GM19455 (cell line): ENCODE results near the gene GINM1.

Experiments
- ATAC-seq: cut with Tn5 transposase; IDR thresholded peaks from one replicate; pipeline ENCODE4 v1.9.1; 2021; ENCODE audit not compliant: unreplicated experiment

GINM1 gene

GRCh38 chr6:149593408-149593807 lies 27.2 kb downstream of the GINM1 start:
- ATAC-seq, result no peak

- no peak for ATAC-seq
These were observed 34.3 kb downstream of the GINM1 start for GRCh38 chr6:149600508-149600907.

GRCh38 chr6:149608381-149608982 lies 42.3 kb downstream of the GINM1 start:
- no peak for ATAC-seq

DNA sequence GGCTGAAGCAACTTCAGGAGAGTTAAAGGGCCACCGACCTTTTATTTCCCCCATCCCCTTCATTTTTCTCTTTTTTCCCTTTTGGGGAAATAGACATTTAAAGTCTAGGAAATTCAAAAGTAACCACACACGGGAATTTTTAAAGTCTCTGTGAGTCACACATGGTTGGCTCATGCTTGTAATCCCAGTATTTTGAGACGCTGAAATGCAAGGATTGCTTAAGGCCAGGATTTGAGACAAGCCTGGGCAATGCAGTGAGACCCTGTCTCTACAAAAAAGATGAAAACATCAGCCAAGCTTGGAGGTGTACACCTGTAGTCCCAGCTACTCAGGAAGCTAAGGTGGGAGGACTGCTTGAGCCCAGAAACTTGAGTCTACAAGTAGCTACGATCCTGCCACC lies 48.2 kb downstream of the GINM1 start:
- no peak for ATAC-seq

DNA sequence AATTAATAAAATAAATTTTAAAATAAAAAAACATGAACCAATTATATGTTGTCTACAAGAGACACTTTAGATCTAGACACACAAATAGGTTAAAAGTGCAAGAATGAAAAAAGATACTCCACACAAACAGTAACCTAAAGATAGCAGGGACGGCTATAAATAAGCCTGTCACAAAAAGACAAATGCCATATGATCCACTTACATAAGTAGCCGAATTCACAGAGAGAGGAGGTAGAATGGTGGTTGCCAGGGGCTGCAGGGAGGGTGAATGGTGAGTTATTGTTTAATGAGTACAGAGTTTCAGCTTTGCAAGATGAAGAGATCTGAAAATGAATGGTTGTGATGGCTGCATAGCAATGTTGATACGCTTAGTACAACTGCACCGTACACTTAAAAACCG lies 49.6 kb downstream of the GINM1 start:
- no peak for ATAC-seq

DNA sequence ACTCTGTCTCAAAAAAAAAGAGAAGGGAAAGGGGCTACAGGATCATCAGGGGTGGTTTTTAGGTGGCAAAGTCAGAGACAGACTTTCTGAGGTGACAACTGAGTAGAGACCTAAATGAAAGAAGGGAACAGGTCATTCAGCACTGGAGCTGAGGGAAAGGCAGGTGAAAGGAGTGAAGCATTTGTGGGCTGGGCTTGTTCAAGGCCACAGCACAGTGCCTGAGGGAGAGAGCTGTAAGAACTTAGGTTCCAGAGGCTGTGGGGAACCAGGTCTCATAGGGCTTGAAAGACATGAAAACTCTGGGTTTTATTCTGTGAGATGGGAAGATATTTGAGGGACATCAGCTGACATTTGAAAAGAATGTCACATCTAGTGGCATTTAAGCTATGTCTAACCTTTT lies 61.5 kb downstream of the GINM1 start:
- no peak for ATAC-seq

DNA sequence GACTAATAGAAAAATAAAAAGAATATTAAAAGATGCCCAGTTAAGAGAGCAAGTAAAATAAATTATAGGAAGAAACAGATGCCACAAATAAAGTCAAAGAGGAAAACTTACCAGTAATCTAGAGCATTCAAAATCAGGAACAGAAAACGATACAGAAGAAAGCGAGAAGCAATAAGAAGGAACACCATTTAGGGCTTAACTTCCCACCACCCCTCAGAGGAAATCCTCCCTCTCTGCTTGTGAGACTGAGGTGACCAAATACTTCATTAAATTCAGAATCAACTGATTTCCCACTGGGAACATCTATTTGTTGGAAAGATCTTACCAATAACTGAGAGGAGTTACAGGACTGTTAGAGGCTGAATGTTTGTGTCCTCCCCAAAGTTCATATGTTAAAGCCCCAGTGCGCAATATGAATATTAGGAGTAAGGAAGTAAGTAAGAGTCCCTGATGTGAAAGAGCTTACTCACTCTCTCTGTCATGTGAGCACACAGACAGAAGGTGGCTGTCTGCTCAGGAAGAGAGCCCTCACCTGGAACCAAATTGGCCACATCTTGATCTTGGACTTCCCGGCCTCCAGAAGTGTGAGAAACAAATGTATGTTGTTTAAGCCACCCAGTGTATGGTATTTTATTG lies 62.8 kb downstream of the GINM1 start:
- peak; percentile 74 for ATAC-seq

DNA sequence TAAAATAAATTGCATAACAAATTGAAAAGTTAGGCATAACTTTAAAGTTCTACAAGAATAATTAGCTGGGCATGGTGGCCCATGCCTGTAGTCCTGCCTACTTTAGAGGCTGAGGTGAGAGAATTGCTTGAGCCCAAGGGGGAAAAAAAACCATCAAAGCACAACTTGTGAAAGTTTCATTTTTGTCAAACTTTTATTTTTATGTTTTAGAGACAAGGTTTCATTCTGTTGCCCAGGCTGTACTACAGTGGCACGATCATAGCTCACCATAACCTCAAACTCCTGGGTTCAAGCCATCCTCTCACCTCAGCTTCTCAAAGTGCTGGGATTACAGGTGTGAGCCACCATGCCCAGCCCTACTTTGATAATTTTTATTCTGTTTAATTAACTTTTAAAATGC lies 68.1 kb downstream of the GINM1 start:
- no peak for ATAC-seq

DNA sequence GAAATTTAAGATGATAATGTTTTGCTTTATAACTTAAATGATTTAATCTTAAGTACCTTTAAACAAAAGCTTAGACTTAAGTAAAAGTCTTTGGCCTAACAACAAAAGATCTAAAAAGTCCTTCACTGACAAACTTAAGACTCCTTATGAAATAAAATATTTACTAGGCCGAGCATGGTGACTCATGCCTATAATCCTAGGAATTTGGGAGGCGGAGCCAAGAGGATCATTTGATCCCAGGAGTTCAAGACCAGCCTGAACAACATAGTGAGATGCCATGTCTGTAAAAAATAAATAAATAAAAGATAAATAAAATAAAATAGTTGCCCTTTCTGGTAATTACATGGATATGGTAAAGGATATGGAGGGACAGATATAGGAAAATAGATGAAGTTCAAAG lies 69.9 kb downstream of the GINM1 start:
- ATAC-seq, result no peak
